OCI-LY7 (cell line): ENCODE data around the gene ICOSLG.

Source experiments
- EZH2phosphoT487 ChIP-seq: fragments of 200-600 bp; sonication (generic); IDR thresholded peaks from 2 replicates; pipeline ENCODE4 v1.6.1; 2018; ENCODE audit warnings: low read depth, borderline replicate concordance, mild to moderate bottlenecking, mixed run types, antibody characterized with exemption, low read length, moderate library complexity, mixed read lengths
- TF ChIP-seq, protein P1 (sequence below): fragments of 200-600 bp; sonication (generic); conservative IDR thresholded peaks from 2 replicates; pipeline ENCODE4 v1.5.1; 2014; ENCODE audit warnings: mild to moderate bottlenecking, antibody characterized with exemption, low read length, moderate library complexity, mixed read lengths

DNA sequence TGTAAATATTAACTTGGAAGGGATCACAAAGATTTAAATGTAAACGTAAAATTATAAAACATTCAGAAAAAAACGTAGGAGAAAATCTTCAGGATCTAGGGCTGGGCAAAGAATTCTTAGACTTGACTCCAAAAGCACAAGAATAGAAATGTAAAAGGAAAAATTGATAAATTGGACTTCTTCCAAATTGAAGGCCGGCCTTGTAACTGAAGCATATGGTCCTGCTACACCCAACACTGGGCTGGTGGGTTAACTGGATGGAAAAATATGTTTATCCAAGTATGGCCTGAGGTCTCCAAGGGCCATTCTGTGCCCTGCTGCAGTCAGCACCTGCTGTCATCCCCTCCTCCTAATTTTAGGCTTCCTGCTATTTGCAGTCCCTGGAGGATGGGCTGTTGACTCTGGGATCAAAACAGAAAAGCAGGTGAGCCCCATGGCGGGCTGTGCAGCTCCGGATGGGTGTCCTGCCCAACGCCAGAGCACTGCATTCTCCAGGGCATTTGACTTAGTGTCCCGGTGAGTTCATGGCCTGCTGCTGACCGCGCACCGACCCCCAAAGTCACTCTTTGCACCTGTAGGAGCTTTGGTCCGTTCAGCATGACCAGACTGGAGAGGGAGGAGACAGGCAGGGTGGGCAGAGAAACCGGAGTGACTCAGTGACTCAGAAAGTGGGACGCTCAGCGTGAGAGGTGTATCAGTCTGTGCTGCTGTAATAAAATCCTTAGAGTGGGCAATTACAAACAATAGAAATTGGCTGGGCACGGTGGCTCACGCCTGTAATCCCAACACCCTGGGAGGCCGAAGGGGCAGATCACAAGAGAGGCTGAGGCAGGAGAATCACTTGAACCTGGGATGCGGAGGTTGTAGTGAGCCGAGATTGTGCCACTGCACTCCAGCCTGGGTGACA, 38.9 kb upstream of the ICOSLG start:
- TF ChIP-seq EZH2phosphoT487 = no peak
- TF ChIP-seq, protein P1, sequence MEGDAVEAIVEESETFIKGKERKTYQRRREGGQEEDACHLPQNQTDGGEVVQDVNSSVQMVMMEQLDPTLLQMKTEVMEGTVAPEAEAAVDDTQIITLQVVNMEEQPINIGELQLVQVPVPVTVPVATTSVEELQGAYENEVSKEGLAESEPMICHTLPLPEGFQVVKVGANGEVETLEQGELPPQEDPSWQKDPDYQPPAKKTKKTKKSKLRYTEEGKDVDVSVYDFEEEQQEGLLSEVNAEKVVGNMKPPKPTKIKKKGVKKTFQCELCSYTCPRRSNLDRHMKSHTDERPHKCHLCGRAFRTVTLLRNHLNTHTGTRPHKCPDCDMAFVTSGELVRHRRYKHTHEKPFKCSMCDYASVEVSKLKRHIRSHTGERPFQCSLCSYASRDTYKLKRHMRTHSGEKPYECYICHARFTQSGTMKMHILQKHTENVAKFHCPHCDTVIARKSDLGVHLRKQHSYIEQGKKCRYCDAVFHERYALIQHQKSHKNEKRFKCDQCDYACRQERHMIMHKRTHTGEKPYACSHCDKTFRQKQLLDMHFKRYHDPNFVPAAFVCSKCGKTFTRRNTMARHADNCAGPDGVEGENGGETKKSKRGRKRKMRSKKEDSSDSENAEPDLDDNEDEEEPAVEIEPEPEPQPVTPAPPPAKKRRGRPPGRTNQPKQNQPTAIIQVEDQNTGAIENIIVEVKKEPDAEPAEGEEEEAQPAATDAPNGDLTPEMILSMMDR = no peak
